B cell (primary cell): ENCODE data around the gene FAM120B. TPM values are rescaled to one million over a fixed set of nuclear protein-coding genes. Genes with fewer than 3 reads are reported as not detected.

ENCODE experiments used
- ATAC-seq: fragments of 200-7000 bp; cut with Tn5 transposase; one replicate; pipeline ENCODE4 v1.10.0; 2021; ENCODE audit warnings: low read depth, mild to moderate bottlenecking, moderate number of reproducible peaks, moderate library complexity
- CTCF ChIA-PET: fragments of 350-600 bp; sonication (Branson Sonifier 250); formaldehyde crosslinking; loops from one replicate; lab custom pipeline; 2021; ENCODE audit warnings: antibody characterized with exemption, inconsistent platforms; lab: Charles Lee
- POLR2A ChIA-PET: fragments of 350-600 bp; sonication (Branson Sonifier 250); formaldehyde crosslinking; loops from one replicate; lab custom pipeline; 2021; ENCODE audit warnings: antibody characterized with exemption; lab: Charles Lee
- DNase-seq: peaks from one replicate; pipeline ENCODE4 v3.0.0; 2013
- H2AFZ ChIP-seq: 2 replicates; pipeline ENCODE4 v1.6.1; 2012; ENCODE audit warnings: mild to moderate bottlenecking, low read depth, low read length; ENCODE audit not compliant: insufficient read depth, poor library complexity, severe bottlenecking
- H3K27ac ChIP-seq, 2 donors: 1 replicate in 1 of 2; 2 replicates in 1 of 2; pipeline ENCODE4 v1.5.1; 2012 to 2013; ENCODE audit warnings: low read length in 2 of 2, mild to moderate bottlenecking in 2 of 2, moderate library complexity in 1 of 2
- H3K27me3 ChIP-seq, 4 experiments: fragments of 200-600 bp in 1 of 4; sonication (generic) in 1 of 4; replicated peaks in 1 of 4; 1 replicate in 2 of 4; 2 replicates in 2 of 4; pipeline versions ENCODE4 v1.6.1 to v1.7.0; 2013 to 2016; ENCODE audit warnings: low read length in 3 of 4, mild to moderate bottlenecking in 2 of 4, mixed read lengths in 1 of 4, moderate library complexity in 1 of 4; ENCODE audit not compliant: insufficient read depth in 4 of 4, control insufficient read depth in 3 of 4; ENCODE audit errors: control extremely low read depth in 1 of 4
- H3K36me3 ChIP-seq, 2 experiments: replicated peaks in 1 of 2; 1 replicate in 1 of 2; 2 replicates in 1 of 2; pipeline versions ENCODE4 v1.6.1 to v1.7.1; 2013; ENCODE audit warnings: low read length in 1 of 2; ENCODE audit not compliant: insufficient read depth in 2 of 2, control insufficient read depth in 1 of 2; ENCODE audit errors: control extremely low read depth in 1 of 2, extremely low read depth in 1 of 2
- H3K4me1 ChIP-seq, 2 donors: fragments of 200-600 bp in 1 of 2; sonication (generic) in 1 of 2; 1 replicate in 1 of 2; 2 replicates in 1 of 2; pipeline versions ENCODE4 v1.5.1 to v1.6.1; 2013 to 2017; ENCODE audit warnings: low read length in 2 of 2; ENCODE audit not compliant: control insufficient read depth in 2 of 2, insufficient read depth in 2 of 2
- H3K4me2 ChIP-seq: replicated peaks from 2 replicates; pipeline ENCODE3; 2012; ENCODE audit warnings: mild to moderate bottlenecking, low read depth, low read length; ENCODE audit not compliant: poor library complexity, severe bottlenecking
- H3K4me3 ChIP-seq, 5 experiments: fragments of 200-600 bp in 1 of 5; sonication (generic) in 1 of 5; 1 replicate in 3 of 5; 2 replicates in 2 of 5; pipeline versions ENCODE4 v1.5.1 to v1.7.0; 2011 to 2016; ENCODE audit warnings: low read length in 4 of 5, mild to moderate bottlenecking in 4 of 5, low read depth in 2 of 5, control low read depth in 1 of 5, moderate library complexity in 1 of 5; ENCODE audit not compliant: insufficient read depth in 1 of 5; ENCODE audit errors: control extremely low read depth in 1 of 5, extremely low read depth in 1 of 5
- H3K79me2 ChIP-seq: fragments of 200-600 bp; sonication (generic); one replicate; pipeline ENCODE4 v1.6.0; 2016; ENCODE audit warnings: low read length; ENCODE audit not compliant: control insufficient read depth, insufficient read depth
- H3K9ac ChIP-seq: fragments of 200-600 bp; sonication (generic); 2 replicates; pipeline ENCODE4 v1.6.1; 2017; ENCODE audit warnings: mild to moderate bottlenecking, low read length, moderate library complexity
- H3K9me3 ChIP-seq, 3 donors: one replicate each; pipeline versions ENCODE4 v1.6.1 to v1.7.1; 2013; ENCODE audit warnings: low read length in 2 of 3; ENCODE audit not compliant: control insufficient read depth in 2 of 3, insufficient read depth in 1 of 3; ENCODE audit errors: control extremely low read depth in 1 of 3
- H4K20me1 ChIP-seq: 2 replicates; pipeline ENCODE4 v1.6.0; 2012; ENCODE audit warnings: mild to moderate bottlenecking, low read length; ENCODE audit not compliant: insufficient read depth, control insufficient read depth, poor library complexity, severe bottlenecking
- H3K27ac Mint-ChIP-seq: one replicate; pipeline ENCODE4 v1.8.0; 2021; ENCODE audit warnings: mixed read lengths
- H3K27me3 Mint-ChIP-seq: one replicate; pipeline ENCODE4 v1.8.0; 2021; ENCODE audit warnings: mixed read lengths
- H3K4me1 Mint-ChIP-seq: one replicate; pipeline ENCODE4 v1.8.0; 2021; ENCODE audit warnings: mixed read lengths
- H3K4me3 Mint-ChIP-seq: one replicate; pipeline ENCODE4 v1.8.0; 2021; ENCODE audit warnings: mixed read lengths
- H3K9me3 Mint-ChIP-seq: one replicate; pipeline ENCODE4 v1.8.0; 2022; ENCODE audit warnings: mixed read lengths; ENCODE audit not compliant: insufficient read depth
- EZH2 ChIP-seq: IDR thresholded peaks from 2 replicates; pipeline ENCODE4 v1.6.1; 2012; ENCODE audit warnings: borderline replicate concordance, low read depth, mild to moderate bottlenecking, moderate library complexity, low read length; ENCODE audit not compliant: insufficient read depth, poor library complexity, severe bottlenecking
- WGBS: methylation state at CpG from one replicate; pipeline ENCODE4 v1.1.5; 2013; ENCODE audit warnings: missing lambda C conversion rate; ENCODE audit not compliant: insufficient coverage; 5-methylcytosine and 5-hydroxymethylcytosine counted together
- intact Hi-C: fragments of 100-400 bp; cut with micrococcal nuclease; formaldehyde crosslinking; loops from one replicate; pipeline ENCODE4 v1.10.0; 2022
- polyA plus RNA-seq: library from polyadenylated mRNA; depleted of rRNA; stranded (reverse); fragments of >200 nt; gene quantifications from 2 replicates; pipeline ENCODE4 v1.2.3, GENCODE V29; 2012
- total RNA-seq, 2 donors: library from RNA; stranded (reverse); fragments of 120-200 nt in 1 of 2; gene quantifications; 1 replicate in 1 of 2; 2 replicates in 1 of 2; pipeline versions ENCODE4 v1.2.3 to v1.2.4, GENCODE V29; 2013 to 2022
- TF ChIP-seq, protein P1 (sequence below): fragments of 200-600 bp; IDR thresholded peaks from one replicate; pipeline ENCODE4 v1.8.0; 2022; ENCODE audit warnings: antibody characterized with exemption, mild to moderate bottlenecking

FAM120B gene
- total and polyA plus RNA-seq, 2 donors (not counting 1 experiment from before 2014, with no cell fraction given) = 12.5 to 51.7 TPM

DNA sequence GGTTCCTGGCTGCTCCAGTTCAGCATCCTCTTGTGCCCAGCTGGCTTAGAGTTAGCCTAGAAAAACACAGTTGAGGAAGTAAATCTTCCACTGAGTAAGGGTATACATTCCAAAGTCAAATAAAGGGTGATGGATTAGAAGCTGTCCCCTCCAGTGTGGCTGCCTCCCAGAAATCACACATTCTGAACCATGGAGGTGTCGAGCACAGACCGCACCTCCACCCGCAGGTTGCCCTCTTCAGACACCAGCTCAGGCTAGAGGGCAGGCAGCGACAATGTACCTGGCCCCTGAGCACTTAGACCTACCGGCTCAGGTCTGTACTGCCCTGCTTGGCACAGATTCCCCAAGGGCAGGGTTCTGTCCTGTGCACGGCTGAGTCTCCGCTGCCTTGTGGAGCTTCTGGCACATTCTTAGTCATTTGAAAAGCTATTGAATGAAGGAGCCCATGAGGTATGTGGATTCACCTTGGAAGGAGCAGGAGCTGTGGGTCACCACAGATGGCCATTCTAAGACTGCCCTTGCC, 118.1 kb downstream of the FAM120B start:
- intact Hi-C loops = no loop called here
- Histone ChIP-seq H4K20me1 (no peaks in the 10 kb centered on the region), H3K79me2 (no peaks in the 10 kb centered on the region), H2AFZ (no peak overlapping the region), H3K9ac (no peak overlapping the region), H3K4me1 (no peaks in the 10 kb centered on the region), H3K27me3 (peaks cover 0 to 3% (median 1%) of the 10 kb centered on the region in 4 experiments), H3K9me3 (peaks cover 0 to 3% (median 0%) of the 10 kb centered on the region in 3 donors), H3K36me3 (no peaks in the 10 kb centered on the region), H3K4me2 (no peak overlapping the region), H3K27ac (no peak overlapping the region), H3K4me3 (no peak overlapping the region)
- Mint-ChIP-seq H3K4me1 (no peaks in the 10 kb centered on the region), H3K4me3 (no peak overlapping the region), H3K27ac (no peak overlapping the region), H3K9me3 (no peaks in the 10 kb centered on the region), H3K27me3 (peaks cover 26% of the 10 kb centered on the region)
- ChIA-PET CTCF (no interaction called here), POLR2A (no interaction called here)
- 93% methylated on average over 7 of the region's 7 CpGs for WGBS
- ATAC-seq (no peak), DNase-seq (no peak)
- TF ChIP-seq, protein P1, sequence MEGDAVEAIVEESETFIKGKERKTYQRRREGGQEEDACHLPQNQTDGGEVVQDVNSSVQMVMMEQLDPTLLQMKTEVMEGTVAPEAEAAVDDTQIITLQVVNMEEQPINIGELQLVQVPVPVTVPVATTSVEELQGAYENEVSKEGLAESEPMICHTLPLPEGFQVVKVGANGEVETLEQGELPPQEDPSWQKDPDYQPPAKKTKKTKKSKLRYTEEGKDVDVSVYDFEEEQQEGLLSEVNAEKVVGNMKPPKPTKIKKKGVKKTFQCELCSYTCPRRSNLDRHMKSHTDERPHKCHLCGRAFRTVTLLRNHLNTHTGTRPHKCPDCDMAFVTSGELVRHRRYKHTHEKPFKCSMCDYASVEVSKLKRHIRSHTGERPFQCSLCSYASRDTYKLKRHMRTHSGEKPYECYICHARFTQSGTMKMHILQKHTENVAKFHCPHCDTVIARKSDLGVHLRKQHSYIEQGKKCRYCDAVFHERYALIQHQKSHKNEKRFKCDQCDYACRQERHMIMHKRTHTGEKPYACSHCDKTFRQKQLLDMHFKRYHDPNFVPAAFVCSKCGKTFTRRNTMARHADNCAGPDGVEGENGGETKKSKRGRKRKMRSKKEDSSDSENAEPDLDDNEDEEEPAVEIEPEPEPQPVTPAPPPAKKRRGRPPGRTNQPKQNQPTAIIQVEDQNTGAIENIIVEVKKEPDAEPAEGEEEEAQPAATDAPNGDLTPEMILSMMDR = no peak
- no peak for TF ChIP-seq EZH2

DNA sequence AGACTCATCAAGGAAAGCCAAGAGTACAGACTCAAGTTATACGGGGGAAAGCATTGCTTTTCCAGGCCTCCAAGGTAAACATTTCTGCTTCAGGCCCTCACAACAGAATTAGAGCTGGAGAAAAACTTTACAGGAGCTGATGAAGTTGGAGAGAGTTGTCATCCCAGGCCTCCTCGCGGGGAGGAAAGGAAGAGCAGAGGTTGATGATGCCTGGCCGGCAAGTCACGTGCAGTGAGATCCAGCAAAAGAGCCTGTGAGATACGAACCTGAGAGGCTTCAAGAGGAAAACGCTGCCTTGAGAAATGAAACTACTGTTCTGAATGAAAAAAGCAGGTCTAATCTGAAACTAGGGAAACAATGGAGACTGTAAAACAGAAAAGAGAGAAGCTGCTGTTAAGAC, 122.9 kb downstream of the FAM120B start:
- WGBS = 87% methylated on average over 6 of the region's 7 CpGs
- no peak overlapping the region for H2AFZ ChIP-seq

More for the DNA sequence above, 122.9 kb downstream of the FAM120B start:
- Mint-ChIP-seq H3K4me3 (no peak overlapping the region), H3K9me3 (no peaks in the 10 kb centered on the region), H3K4me1 (no peaks in the 10 kb centered on the region), H3K27me3 (peaks cover 25% of the 10 kb centered on the region), H3K27ac (no peak overlapping the region)
- H3K27me3 ChIP-seq = peaks cover 0 to 3% (median 1%) of the 10 kb centered on the region in 4 experiments
- POLR2A ChIA-PET = no interaction called here
- no peaks in the 10 kb centered on the region for H3K79me2 ChIP-seq
- intact Hi-C loops = no loop called here
- H3K4me3 ChIP-seq = no peak overlapping the region
- no peaks in the 10 kb centered on the region for H3K36me3 ChIP-seq
- ATAC-seq (no peak), DNase-seq (no peak)
- no peak overlapping the region for H3K27ac ChIP-seq
- no peaks in the 10 kb centered on the region for H3K4me1 ChIP-seq
- CTCF ChIA-PET = no interaction called here
- TF ChIP-seq, protein P1 = no peak
- no peak for TF ChIP-seq EZH2
- H4K20me1 ChIP-seq = no peaks in the 10 kb centered on the region
- peaks cover 0 to 5% (median 0%) of the 10 kb centered on the region in 3 donors for H3K9me3 ChIP-seq
- no peak overlapping the region for H3K4me2 ChIP-seq
- no peak overlapping the region for H3K9ac ChIP-seq
